H1 (cell line): ENCODE data around the gene ALPK3.

Experiments
- ASH2L ChIP-seq: fragments of 200-600, 300-600 bp; sonication (generic); IDR thresholded peaks from one replicate; pipeline ENCODE4 v1.7.1; 2017; ENCODE audit warnings: low read length
- ATF3 ChIP-seq: IDR thresholded peaks from 2 replicates; pipeline ENCODE4 v1.6.1; 2011; ENCODE audit warnings: low read depth, mild to moderate bottlenecking, low read length; ENCODE audit not compliant: insufficient read depth
- CREB1 ChIP-seq: IDR thresholded peaks from 2 replicates; pipeline ENCODE4 v1.6.1; 2012; ENCODE audit warnings: inconsistent platforms
- CTCF ChIP-seq, 3 experiments: IDR thresholded peaks; 1 replicate in 2 of 3; 2 replicates in 1 of 3; pipeline versions ENCODE4 v1.5.1 to v1.6.1; 2011; ENCODE audit warnings: low read length in 3 of 3, mild to moderate bottlenecking in 3 of 3, inconsistent platforms in 2 of 3, low read depth in 1 of 3, moderate library complexity in 1 of 3; ENCODE audit not compliant: insufficient read depth in 1 of 3; ENCODE audit errors: control extremely low read depth in 1 of 3
- EP300 ChIP-seq, 2 experiments: IDR thresholded peaks; 1 replicate in 1 of 2; 2 replicates in 1 of 2; pipeline ENCODE4 v1.6.1; 2011 to 2012; ENCODE audit warnings: low read depth in 2 of 2, low read length in 2 of 2, mild to moderate bottlenecking in 2 of 2, borderline replicate concordance in 1 of 2, inconsistent platforms in 1 of 2, moderate library complexity in 1 of 2
- EZH2 ChIP-seq: fragments of 200-600 bp; sonication (generic); IDR thresholded peaks from 2 replicates; pipeline ENCODE4 v1.7.1; 2012; ENCODE audit warnings: low read depth, mild to moderate bottlenecking, moderate library complexity, low read length, inconsistent platforms; ENCODE audit not compliant: severe bottlenecking
- KDM5A ChIP-seq: fragments of 200-600 bp; IDR thresholded peaks from 2 replicates; pipeline ENCODE4 v1.7.1; 2012; ENCODE audit warnings: mild to moderate bottlenecking, low read length, inconsistent platforms, mixed read lengths
- NANOG ChIP-seq: IDR thresholded peaks from 2 replicates; pipeline ENCODE4 v1.6.1; 2011; ENCODE audit warnings: low read length, low read depth, mild to moderate bottlenecking, inconsistent platforms; ENCODE audit not compliant: insufficient read depth, poor library complexity, severe bottlenecking
- POLR2A ChIP-seq, 2 experiments: IDR thresholded peaks; 1 replicate in 1 of 2; 2 replicates in 1 of 2; pipeline ENCODE4 v1.6.1; 2011; ENCODE audit warnings: low read depth in 2 of 2, low read length in 2 of 2, mild to moderate bottlenecking in 2 of 2; ENCODE audit errors: control extremely low read depth in 1 of 2
- RFX5 ChIP-seq: IDR thresholded peaks from 2 replicates; pipeline ENCODE4 v1.6.1; 2011; ENCODE audit warnings: low read depth, low read length, improper control_type of control experiment, borderline replicate concordance
- SP1 ChIP-seq: IDR thresholded peaks from 2 replicates; pipeline ENCODE4 v1.6.1; 2011; ENCODE audit warnings: low read depth, low read length
- YY1 ChIP-seq: IDR thresholded peaks from 2 replicates; pipeline ENCODE4 v1.6.1; 2011; ENCODE audit warnings: low read depth, mild to moderate bottlenecking, low read length
- ZNF274 ChIP-seq: IDR thresholded peaks from 2 replicates; pipeline ENCODE4 v1.7.0; 2012; ENCODE audit warnings: low read length, borderline replicate concordance; ENCODE audit errors: extremely low read depth

- no peak for TF ChIP-seq RFX5
- TF ChIP-seq POLR2A (IDR thresholded peaks at IDR 0.05; ENCODE audit: control extremely low read depth in 1 of 2, low read depth in 2 of 2, low read length in 2 of 2): no peak
- no peak for TF ChIP-seq EZH2
- TF ChIP-seq ZNF274: no peak
- no peak for TF ChIP-seq SP1
- TF ChIP-seq EP300 (IDR thresholded peaks at IDR 0.05; ENCODE audit: borderline replicate concordance in 1 of 2, low read depth in 2 of 2, low read length in 2 of 2): no peak
- no peak for TF ChIP-seq CREB1
- no peak for TF ChIP-seq CTCF (IDR thresholded peaks at IDR 0.05; ENCODE audit: control extremely low read depth in 1 of 3, insufficient read depth in 1 of 3, low read depth in 1 of 3, low read length in 3 of 3)
- TF ChIP-seq KDM5A: no peak
- TF ChIP-seq ATF3: no peak
- TF ChIP-seq ASH2L: no peak
- no peak for TF ChIP-seq YY1
- no peak for TF ChIP-seq NANOG
Observed at GRCh38 chr15:84805221-84805620, 11.9 kb upstream of the ALPK3 start.
